Stimulated activated CD4-positive, alpha-beta T cell treated with anti-CD3 and anti-CD28 coated beads, TNF-alpha, amount 100 ng/mL, for 4 hours (primary cell): ENCODE results near the gene NHERF1.

ENCODE experiments used
- DNase-seq, 3 experiments: peaks; one replicate each; pipeline ENCODE4 v3.0.0-alpha.2; 2020; ENCODE audit warnings: low read depth in 3 of 3

NHERF1 gene

GRCh38 chr17:74748529-74749278 lies at the start of gene NHERF1:
TSS of gene NHERF1 (plus strand) at chr17:74748628. CDS start at chr17:74748847, 219 bp downstream.
- peak; percentile 85 to 90 (median 88) for DNase-seq

- no peak for DNase-seq
These were observed 49.2 kb upstream of the NHERF1 start for GRCh38 chr17:74699236-74699635.

GRCh38 chr17:74702116-74702871 lies 46.1 kb upstream of the NHERF1 start:
- DNase-seq: no peak

GRCh38 chr17:74703311-74703710 lies 45.1 kb upstream of the NHERF1 start:
- DNase-seq: no peak

GRCh38 chr17:74704544-74704943 lies 43.9 kb upstream of the NHERF1 start:
- DNase-seq: no peak

GRCh38 chr17:74711058-74711824 lies 37.2 kb upstream of the NHERF1 start:
- no peak for DNase-seq

GRCh38 chr17:74712301-74712700 lies 36.1 kb upstream of the NHERF1 start:
- no peak for DNase-seq

GRCh38 chr17:74712756-74713155 lies 35.7 kb upstream of the NHERF1 start, which contains the start of gene CD300LF:
TSS of gene CD300LF (minus strand) at chr17:74712923. CDS start at chr17:74712866, 57 bp downstream.
- DNase-seq: no peak

- DNase-seq: no peak
These were observed 35.2 kb upstream of the NHERF1 start for GRCh38 chr17:74713171-74713755.

- no peak for DNase-seq
These were observed 33.3 kb upstream of the NHERF1 start for GRCh38 chr17:74715144-74715543.

- no peak for DNase-seq
These were observed 27.9 kb upstream of the NHERF1 start for GRCh38 chr17:74720506-74720905.

- DNase-seq: no peak
These were observed 25.6 kb upstream of the NHERF1 start for GRCh38 chr17:74722782-74723181.

GRCh38 chr17:74723891-74724290 lies 24.5 kb upstream of the NHERF1 start:
- no peak for DNase-seq

GRCh38 chr17:74725111-74725510 lies 23.3 kb upstream of the NHERF1 start:
- no peak for DNase-seq

GRCh38 chr17:74728033-74728701 lies 20.3 kb upstream of the NHERF1 start:
- DNase-seq: no peak

- DNase-seq: no peak
These were observed 19.7 kb upstream of the NHERF1 start for GRCh38 chr17:74728702-74729075.

GRCh38 chr17:74729368-74729767 lies 19.1 kb upstream of the NHERF1 start:
- DNase-seq: no peak

- DNase-seq: no peak
These were observed 18.6 kb upstream of the NHERF1 start for GRCh38 chr17:74729866-74730265.

GRCh38 chr17:74730491-74731346 lies 17.7 kb upstream of the NHERF1 start:
- no peak for DNase-seq

- DNase-seq: no peak
These were observed 17.2 kb upstream of the NHERF1 start for GRCh38 chr17:74731347-74731605.
